Stimulated activated CD4-positive, alpha-beta T cell treated with anti-CD3 and anti-CD28 coated beads, Interleukin-2, amount 100 ng/mL, for 24 hours (primary cell): Measurements from ENCODE around the gene SYT5.
A peak's percentile ranks its signal among the peaks of the same experiment; 100 is the strongest.
"Not testable (repeated sequence)": the region's sequence is repeated elsewhere in the genome, so short reads cannot be mapped to it uniquely, and the experiment has no call there.

Experiments
- DNase-seq, 2 donors: peaks; one replicate each; pipeline ENCODE4 v3.0.0-alpha.2; 2020

The SYT5 gene

GRCh38 chr19:55166530-55167268 is 13.4 kb downstream of the SYT5 start, which contains the start of gene DNAAF3:
Gene DNAAF3, minus strand, starts transcription at chr19:55166613. Its CDS starts 200 bp downstream, at chr19:55166413.
- DNase-seq = peak; percentile 64 to 87

- DNase-seq = peak in 1 of 2 donors; percentile 63
These were observed 14.0 kb downstream of the SYT5 start for GRCh38 chr19:55165952-55166529.

GRCh38 chr19:55161571-55162322 is 18.3 kb downstream of the SYT5 start:
- no peak for DNase-seq

- DNase-seq = no peak
These were observed 19.1 kb downstream of the SYT5 start for GRCh38 chr19:55160986-55161365.

- DNase-seq = peak; percentile 89 to 94
These were observed 19.7 kb downstream of the SYT5 start for GRCh38 chr19:55160128-55160985.

GRCh38 chr19:55158848-55159749 is 21.0 kb downstream of the SYT5 start:
- no peak for DNase-seq

GRCh38 chr19:55158423-55158822 is 21.7 kb downstream of the SYT5 start:
- no peak for DNase-seq

GRCh38 chr19:55157064-55157908 is 22.8 kb downstream of the SYT5 start, which contains the start of gene TNNI3:
Gene TNNI3, minus strand, starts transcription at chr19:55157732. Its CDS starts 143 bp downstream, at chr19:55157589.
- no peak for DNase-seq

GRCh38 chr19:55156202-55157063 is 23.7 kb downstream of the SYT5 start:
- peak in 1 of 2 donors; percentile 64 for DNase-seq

- DNase-seq = not testable (repeated sequence)
These were observed 24.3 kb downstream of the SYT5 start for GRCh38 chr19:55155784-55156183.

GRCh38 chr19:55153652-55154264 is 26.3 kb downstream of the SYT5 start:
- no peak for DNase-seq

- DNase-seq = no peak
These were observed 28.1 kb downstream of the SYT5 start for GRCh38 chr19:55152017-55152416.

- no peak for DNase-seq
These were observed 30.7 kb downstream of the SYT5 start, which contains the start of gene TNNT1 for GRCh38 chr19:55149078-55150003. Gene TNNT1, minus strand, starts transcription at chr19:55149206. Its CDS starts 2,049 bp downstream, at chr19:55147157.

GRCh38 chr19:55147545-55148251 is 32.4 kb downstream of the SYT5 start:
- no peak for DNase-seq

- DNase-seq = no peak
These were observed 33.3 kb downstream of the SYT5 start for GRCh38 chr19:55146705-55147273.

- DNase-seq = no peak
These were observed 33.9 kb downstream of the SYT5 start for GRCh38 chr19:55146078-55146704.
